Measurements from ENCODE around the gene CELF4. TPM values are rescaled to one million over a fixed set of nuclear protein-coding genes. Genes with fewer than 3 reads are reported as not detected.

Gene CELF4
- total RNA-seq, 2 donors from 2014 or later = 1.4 TPM; not detected in 1

DNA sequence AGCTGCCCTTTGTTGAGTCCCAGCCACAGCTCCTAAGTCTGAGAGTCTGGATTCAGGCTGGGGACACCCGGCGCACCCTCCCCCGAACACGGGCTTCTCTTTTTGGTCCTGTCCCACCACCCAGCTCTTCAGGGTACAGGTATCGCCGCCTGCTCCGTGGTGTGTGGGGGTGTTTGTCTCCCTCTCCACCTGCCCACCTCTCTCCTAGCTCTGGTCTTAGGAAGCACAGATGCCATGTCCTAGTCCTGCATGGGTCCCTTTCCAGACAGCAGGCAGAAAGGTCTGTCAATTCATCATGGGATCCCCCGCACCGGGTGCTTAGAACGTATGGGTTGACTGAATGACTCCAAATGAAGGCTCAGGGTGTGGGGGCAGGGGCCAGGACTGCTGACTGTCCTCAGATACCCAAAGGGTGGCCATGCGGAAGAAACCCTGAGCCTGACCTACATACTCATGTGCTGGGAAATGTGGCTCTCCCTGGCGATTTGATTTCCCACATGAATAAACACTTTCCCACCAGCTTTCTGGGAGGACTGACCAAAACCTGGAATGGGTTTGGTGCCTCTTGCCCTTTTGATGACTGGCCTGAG, 156.8 kb downstream of the CELF4 start:
- no peak overlapping the region for H3K27ac ChIP-seq
- no peaks in the 10 kb centered on the region for H3K4me1 ChIP-seq
- no peak for DNase-seq
- no peaks in the 10 kb centered on the region for H3K36me3 ChIP-seq
- H3K9ac ChIP-seq (ENCODE audit: low read depth in 2 of 2, low read length in 2 of 2) = no peak overlapping the region
- H3K27me3 ChIP-seq = no peaks in the 10 kb centered on the region
- intact Hi-C loops (cut with DNase I) = no loop called here
- no peak overlapping the region for H3K4me3 ChIP-seq
- no peaks in the 10 kb centered on the region for H3K9me3 ChIP-seq
- TF ChIP-seq, protein P1, sequence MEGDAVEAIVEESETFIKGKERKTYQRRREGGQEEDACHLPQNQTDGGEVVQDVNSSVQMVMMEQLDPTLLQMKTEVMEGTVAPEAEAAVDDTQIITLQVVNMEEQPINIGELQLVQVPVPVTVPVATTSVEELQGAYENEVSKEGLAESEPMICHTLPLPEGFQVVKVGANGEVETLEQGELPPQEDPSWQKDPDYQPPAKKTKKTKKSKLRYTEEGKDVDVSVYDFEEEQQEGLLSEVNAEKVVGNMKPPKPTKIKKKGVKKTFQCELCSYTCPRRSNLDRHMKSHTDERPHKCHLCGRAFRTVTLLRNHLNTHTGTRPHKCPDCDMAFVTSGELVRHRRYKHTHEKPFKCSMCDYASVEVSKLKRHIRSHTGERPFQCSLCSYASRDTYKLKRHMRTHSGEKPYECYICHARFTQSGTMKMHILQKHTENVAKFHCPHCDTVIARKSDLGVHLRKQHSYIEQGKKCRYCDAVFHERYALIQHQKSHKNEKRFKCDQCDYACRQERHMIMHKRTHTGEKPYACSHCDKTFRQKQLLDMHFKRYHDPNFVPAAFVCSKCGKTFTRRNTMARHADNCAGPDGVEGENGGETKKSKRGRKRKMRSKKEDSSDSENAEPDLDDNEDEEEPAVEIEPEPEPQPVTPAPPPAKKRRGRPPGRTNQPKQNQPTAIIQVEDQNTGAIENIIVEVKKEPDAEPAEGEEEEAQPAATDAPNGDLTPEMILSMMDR (IDR thresholded peaks at IDR 0.05) = no peak

GRCh38 chr18:37407571-37407970, 158.0 kb downstream of the CELF4 start:
- no peak for DNase-seq
- Histone ChIP-seq H3K9me3 (no peaks in the 10 kb centered on the region), H3K4me1 (no peaks in the 10 kb centered on the region), H3K9ac (ENCODE audit: low read depth in 2 of 2, low read length in 2 of 2) (no peak overlapping the region), H3K36me3 (no peaks in the 10 kb centered on the region), H3K27me3 (no peaks in the 10 kb centered on the region), H3K4me3 (no peak overlapping the region), H3K27ac (no peak overlapping the region)
- intact Hi-C loops (cut with DNase I) = no loop called here
- TF ChIP-seq, protein P1 (IDR thresholded peaks at IDR 0.05) = no peak

DNA sequence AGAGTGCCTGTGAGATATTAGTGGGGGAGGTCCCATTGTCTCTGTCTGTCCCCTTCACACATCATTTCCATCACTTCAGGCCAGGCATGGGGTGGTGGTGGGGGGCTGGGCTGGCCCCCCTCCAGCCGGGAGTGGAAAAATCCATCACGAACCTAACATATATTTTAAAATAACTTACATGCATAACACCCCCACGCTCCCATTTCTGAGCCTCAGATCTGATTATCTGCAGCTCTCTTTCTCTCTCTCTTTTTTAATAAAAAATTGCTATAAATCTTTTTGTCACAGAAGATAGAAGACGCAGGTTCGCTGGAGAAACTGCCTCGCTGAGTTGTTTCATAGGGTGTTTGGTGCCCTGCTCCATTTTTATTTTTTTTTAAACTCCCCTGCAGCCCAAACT, 159.8 kb downstream of the CELF4 start:
- TF ChIP-seq, protein P1 (IDR thresholded peaks at IDR 0.05) = no peak
- Histone ChIP-seq H3K27ac (no peak overlapping the region), H3K27me3 (no peaks in the 10 kb centered on the region), H3K9ac (ENCODE audit: low read depth in 2 of 2, low read length in 2 of 2) (no peak overlapping the region), H3K4me3 (no peak overlapping the region), H3K4me1 (no peaks in the 10 kb centered on the region), H3K9me3 (no peaks in the 10 kb centered on the region), H3K36me3 (no peaks in the 10 kb centered on the region)
- DNase-seq = no peak
- intact Hi-C loops (cut with DNase I) = no loop called here

DNA sequence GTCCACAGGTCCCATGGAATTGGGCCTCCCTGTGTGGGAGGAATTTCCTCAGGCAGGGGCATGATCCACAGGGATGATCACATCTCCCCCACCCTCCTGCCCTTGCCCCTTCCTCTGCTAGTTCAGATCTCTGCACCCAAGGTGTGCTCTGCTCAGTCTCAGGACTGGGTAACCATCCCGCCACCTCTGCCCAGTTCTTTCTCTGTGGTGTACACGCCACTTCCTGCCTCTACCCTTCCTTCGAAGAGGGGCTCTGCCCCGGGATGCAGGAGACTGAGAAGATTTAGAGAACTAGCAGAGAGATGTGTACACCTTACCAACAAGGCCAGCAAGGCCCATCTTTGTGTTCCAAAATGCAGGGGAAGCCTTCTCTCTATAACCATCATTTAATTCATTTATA, 160.4 kb downstream of the CELF4 start:
- no peaks in the 10 kb centered on the region for H3K4me1 ChIP-seq
- no peaks in the 10 kb centered on the region for H3K9me3 ChIP-seq
- no peaks in the 10 kb centered on the region for H3K27me3 ChIP-seq
- H3K4me3 ChIP-seq = no peak overlapping the region
- no peak overlapping the region for H3K27ac ChIP-seq
- TF ChIP-seq, protein P1 (IDR thresholded peaks at IDR 0.05) = no peak
- no peak overlapping the region for H3K9ac ChIP-seq (ENCODE audit: low read depth in 2 of 2, low read length in 2 of 2)
- DNase-seq = no peak
- intact Hi-C loops (cut with DNase I) = no loop called here
- no peaks in the 10 kb centered on the region for H3K36me3 ChIP-seq

GRCh38 chr18:37403788-37404187, 161.8 kb downstream of the CELF4 start:
- H3K27me3 ChIP-seq = no peaks in the 10 kb centered on the region
- no peak for DNase-seq
- no peaks in the 10 kb centered on the region for H3K4me1 ChIP-seq
- H3K9me3 ChIP-seq = no peaks in the 10 kb centered on the region
- intact Hi-C loops (cut with DNase I) = no loop called here
- H3K36me3 ChIP-seq = no peaks in the 10 kb centered on the region
- H3K9ac ChIP-seq (ENCODE audit: low read depth in 2 of 2, low read length in 2 of 2) = no peak overlapping the region
- H3K27ac ChIP-seq = no peak overlapping the region
- no peak overlapping the region for H3K4me3 ChIP-seq
- TF ChIP-seq, protein P1 (IDR thresholded peaks at IDR 0.05) = no peak

Data from colonic mucosa (tissue), 4 donors.